ENCODE measurements around the gene DCAF17.

- no peak for TF ChIP-seq CTCF (IDR thresholded peaks at IDR 0.05)
- TF ChIP-seq POLR2A (IDR thresholded peaks at IDR 0.05) = no peak
These were observed 34.7 kb upstream of the DCAF17 start for GRCh38 chr2:171399292-171399691.

Measured in body of pancreas (tissue), 4 donors.